DMS53 (cell line): Measurements from ENCODE around the gene CYS1.
"Not testable (repeated sequence)": the region's sequence is repeated elsewhere in the genome, so short reads cannot be mapped to it uniquely, and the experiment has no call there.

Source experiments
- DNase-seq: peaks from one replicate; lab custom pipeline; 2025; lab: John Stamatoyannopoulos, UW

Gene CYS1

GRCh38 chr2:10079870-10080535 lies at the start of gene CYS1:
CYS1 (minus strand) TSS chr2:10080411; CDS start chr2:10080223, 188 bp downstream.
- DNase-seq: peak; percentile 34

- no peak for DNase-seq
These were observed 49.3 kb upstream of the CYS1 start for GRCh38 chr2:10129490-10129889.

GRCh38 chr2:10128420-10128819 lies 48.2 kb upstream of the CYS1 start:
- DNase-seq: no peak

GRCh38 chr2:10126632-10127026 lies 46.4 kb upstream of the CYS1 start:
- DNase-seq: no peak

GRCh38 chr2:10125842-10126631 lies 45.8 kb upstream of the CYS1 start:
- no peak for DNase-seq

GRCh38 chr2:10124538-10125045 lies 44.4 kb upstream of the CYS1 start:
- DNase-seq: peak; percentile 82

- DNase-seq: peak; percentile 38
These were observed 43.1 kb upstream of the CYS1 start for GRCh38 chr2:10123281-10123680.

- DNase-seq: peak; percentile 97
These were observed 42.5 kb upstream of the CYS1 start, which contains the start of gene RRM2 for GRCh38 chr2:10122500-10123280. RRM2 (plus strand) TSS chr2:10122739; CDS start chr2:10122799, 60 bp downstream.

- DNase-seq: peak; percentile 62
These were observed 40.8 kb upstream of the CYS1 start for GRCh38 chr2:10120877-10121574.

GRCh38 chr2:10120158-10120876 lies 40.1 kb upstream of the CYS1 start:
- peak; percentile 96 for DNase-seq

GRCh38 chr2:10119601-10120157 lies 39.5 kb upstream of the CYS1 start:
- DNase-seq: no peak

- DNase-seq: no peak
These were observed 38.8 kb upstream of the CYS1 start for GRCh38 chr2:10119027-10119325.

- no peak for DNase-seq
These were observed 29.1 kb upstream of the CYS1 start for GRCh38 chr2:10109311-10109710.

GRCh38 chr2:10104906-10105305 lies 24.7 kb upstream of the CYS1 start:
- not testable (repeated sequence) for DNase-seq

GRCh38 chr2:10103179-10103578 lies 23.0 kb upstream of the CYS1 start:
- DNase-seq: no peak

GRCh38 chr2:10101491-10101890 lies 21.3 kb upstream of the CYS1 start:
- DNase-seq: no peak

GRCh38 chr2:10097352-10098148 lies 17.3 kb upstream of the CYS1 start:
- peak; percentile 76 for DNase-seq

GRCh38 chr2:10096641-10097040 lies 16.4 kb upstream of the CYS1 start:
- no peak for DNase-seq

GRCh38 chr2:10095175-10095574 lies 15.0 kb upstream of the CYS1 start:
- DNase-seq: no peak

- peak; percentile 23 for DNase-seq
These were observed 14.1 kb upstream of the CYS1 start for GRCh38 chr2:10094271-10094814.
